Measurements from ENCODE around the gene ENTPD2. TPM values are rescaled to one million over a fixed set of nuclear protein-coding genes. Genes with fewer than 3 reads are reported as not detected.
"Not testable (repeated sequence)": the region's sequence is repeated elsewhere in the genome, so short reads cannot be mapped to it uniquely, and the experiment has no call there.

ENTPD2 gene
- total RNA-seq, 1 donor from 2014 or later = 8.0 TPM

GRCh38 chr9:137064027-137064879, 10.4 kb upstream of the ENTPD2 start:
- no peak for DNase-seq

GRCh38 chr9:137063311-137064026, 9.6 kb upstream of the ENTPD2 start:
- no peak for DNase-seq

DNA sequence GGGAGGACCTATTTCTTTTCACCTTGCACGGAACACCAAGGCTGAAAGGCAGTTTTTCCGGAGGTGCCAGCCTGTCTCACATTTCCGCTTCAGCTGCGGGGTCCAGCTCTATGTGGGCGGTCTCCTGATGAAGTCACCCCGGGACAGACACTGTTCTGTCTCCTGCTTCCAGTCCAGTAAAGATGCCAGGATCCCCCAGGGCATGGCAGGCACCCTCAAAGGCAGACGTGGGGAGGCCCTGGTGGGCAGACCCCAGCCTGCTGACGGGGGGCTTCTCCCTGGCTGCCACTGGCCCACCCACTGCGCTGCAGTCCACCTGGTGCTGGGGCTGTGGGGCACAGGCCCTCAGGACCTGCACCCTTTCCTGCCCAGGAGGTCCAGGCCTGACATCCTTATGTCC, 8.9 kb upstream of the ENTPD2 start:
- DNase-seq = not testable (repeated sequence)

DNA sequence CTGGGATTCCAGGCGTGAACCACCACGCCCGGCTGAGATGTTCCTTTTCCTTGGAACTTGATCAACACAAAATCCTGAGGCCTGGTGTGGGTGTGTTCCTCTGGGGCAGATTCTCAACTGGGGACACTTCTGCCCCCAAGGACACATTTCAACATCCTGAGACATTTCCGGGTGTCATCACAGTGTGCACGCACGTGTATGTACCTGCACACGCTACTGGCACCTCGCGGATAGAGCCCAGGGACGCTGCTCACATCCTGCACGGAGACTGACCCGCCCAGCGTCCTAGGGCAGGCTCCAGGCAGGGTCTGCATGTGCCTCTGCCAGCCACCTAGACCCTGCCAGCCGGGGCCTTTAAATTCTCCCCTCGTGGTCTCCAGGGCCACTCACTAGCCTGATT, 8.5 kb upstream of the ENTPD2 start:
- no peak for DNase-seq

DNA sequence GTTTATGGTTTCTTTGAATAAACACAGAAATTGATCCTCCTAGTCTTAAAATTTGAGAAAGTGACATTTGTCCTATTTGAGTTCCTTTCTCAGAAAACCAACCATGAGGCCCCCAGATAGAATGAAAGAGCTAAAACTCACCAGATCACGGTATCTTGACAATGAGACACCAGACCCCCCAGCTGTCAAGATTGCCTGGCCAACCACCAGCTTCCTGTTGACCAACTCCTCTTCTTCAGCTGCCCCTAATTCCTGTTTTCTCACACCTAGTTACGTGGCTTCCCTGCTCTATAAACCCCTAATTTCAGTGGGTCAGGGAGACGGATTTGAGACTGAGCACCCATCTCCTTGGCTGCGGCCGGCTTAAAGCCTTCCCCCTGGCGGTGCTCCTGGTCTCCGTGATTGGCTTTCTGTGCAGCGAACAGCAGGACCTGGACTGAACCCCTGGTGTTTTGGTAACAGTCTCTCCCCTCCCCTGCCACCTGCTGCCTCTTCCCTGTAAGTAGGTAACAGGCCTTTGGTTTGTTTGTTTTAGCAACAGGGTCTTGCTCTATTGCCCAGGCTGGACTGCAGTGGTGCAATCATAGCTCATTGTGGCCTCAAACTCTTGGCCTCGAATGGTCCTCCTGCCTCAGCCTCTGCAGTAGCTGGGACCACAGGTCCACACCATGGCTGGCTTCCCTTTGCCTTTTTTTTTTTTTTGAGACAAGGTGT, 4.8 kb upstream of the ENTPD2 start:
- no peak for DNase-seq

- no peak for DNase-seq
These were observed 3.7 kb upstream of the ENTPD2 start for GRCh38 chr9:137057545-137057944.

DNA sequence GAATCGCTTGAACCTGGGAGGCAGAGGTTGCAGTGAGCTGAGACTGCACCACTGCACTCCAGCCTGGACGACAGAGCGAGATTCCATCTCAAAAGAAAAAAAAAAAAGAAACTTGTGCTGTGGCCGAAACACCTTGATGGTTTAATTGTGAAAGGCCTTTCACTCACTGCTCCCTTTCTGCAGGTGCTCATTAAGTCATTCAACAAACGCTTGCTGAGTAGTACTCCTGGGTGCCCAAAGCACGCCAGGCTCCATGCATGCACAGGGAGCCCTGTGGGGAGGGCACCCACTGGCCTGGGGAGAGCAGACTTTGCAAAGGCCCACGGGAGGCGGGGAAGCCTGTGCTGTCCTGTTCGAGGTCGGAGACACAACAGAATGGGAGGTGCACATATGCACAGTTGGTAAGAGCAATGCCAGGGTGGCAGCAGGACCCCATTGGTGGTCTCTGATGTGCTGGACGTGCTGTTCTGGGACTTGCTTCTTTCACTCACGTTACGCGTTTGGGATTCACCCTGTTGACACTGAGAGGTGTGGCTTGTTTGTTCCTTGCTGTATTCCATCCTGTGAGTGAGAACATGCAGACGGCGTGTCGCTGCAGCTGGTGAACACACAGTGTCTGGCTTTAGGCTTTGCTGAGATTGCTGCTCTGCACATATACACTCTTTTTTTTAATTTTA, 3.0 kb upstream of the ENTPD2 start:
- peak; percentile 42 for DNase-seq

GRCh38 chr9:137055385-137056364, 1.8 kb upstream of the ENTPD2 start:
- DNase-seq = peak; percentile 91

- no peak for DNase-seq
These were observed 1.1 kb upstream of the ENTPD2 start for GRCh38 chr9:137054932-137055384.

DNA sequence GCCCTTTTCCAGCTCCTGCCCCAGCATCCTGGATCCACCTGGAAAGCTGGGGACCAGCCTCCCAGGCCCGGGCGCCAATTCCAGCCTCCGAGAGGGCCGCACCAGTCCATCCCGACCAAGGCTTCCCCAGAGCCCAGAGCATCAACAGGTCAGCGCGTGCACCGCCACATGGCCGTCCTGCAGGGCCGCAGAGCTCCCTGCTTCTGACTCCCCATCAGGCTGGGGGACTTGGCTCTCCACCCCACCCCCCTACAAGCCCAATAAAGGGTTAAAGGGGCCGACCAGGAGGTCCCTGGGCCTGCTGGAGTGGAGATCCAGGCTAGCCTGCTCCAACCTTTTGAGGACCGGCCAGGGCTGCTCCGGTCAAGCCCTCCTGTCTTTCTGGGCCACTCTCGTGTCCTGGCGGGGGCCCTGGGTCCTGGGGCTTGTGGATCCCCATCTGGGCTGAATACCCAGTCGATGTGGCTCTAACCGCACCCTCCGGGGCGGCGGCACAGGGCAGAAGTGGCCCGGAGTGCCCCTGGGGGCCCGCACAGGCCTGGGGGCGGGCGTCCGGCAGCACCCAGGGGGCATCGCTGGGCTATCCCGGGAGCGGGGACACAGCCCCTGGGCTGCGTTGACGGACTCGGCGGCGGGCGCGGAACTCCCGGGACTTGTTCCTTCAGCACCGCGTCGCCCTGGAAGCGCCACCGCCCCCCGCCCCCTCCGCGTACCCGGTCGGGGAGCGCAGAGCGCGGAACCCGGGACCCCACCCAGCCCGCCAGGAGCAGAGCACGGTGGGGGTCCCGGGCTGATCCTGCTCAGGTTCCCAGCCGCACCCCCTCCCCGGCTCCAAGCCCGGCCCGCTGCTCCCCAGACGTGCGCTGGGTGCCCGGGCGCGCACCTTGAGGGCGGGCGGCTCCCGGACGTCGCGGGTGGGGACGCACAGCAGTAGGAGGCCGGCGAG, 590 bp downstream of the ENTPD2 start:
- DNase-seq = no peak

- no peak for DNase-seq
These were observed 1.6 kb downstream of the ENTPD2 start for GRCh38 chr9:137052293-137052692.

DNA sequence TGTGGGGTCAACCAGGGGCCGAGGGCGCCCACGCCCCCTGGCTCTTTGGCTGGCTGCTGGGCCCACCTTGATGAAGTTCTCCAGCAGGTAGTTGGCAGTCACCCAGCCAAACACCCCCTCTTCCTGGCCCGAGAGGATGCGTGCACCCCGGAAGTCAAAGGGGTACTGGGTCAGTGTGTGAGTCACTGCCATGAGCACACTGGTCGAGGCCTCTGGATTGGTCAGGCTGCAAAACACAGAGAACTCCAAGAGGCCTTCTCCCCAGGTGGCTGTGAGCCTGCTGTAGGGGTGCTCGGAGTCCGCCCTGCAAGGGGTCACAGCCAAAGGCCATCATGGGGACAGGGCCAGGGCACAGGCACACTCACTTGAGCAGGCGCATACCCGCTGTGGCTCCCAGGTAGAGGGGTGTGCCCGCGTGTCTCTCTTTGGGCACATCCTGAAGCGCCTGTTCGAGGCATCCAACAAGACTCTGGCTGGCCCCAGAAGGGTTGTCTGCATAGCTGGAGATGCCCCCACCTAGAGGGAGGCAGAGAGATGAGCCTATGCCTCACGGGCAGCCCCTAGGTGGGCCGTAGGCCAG, 2.6 kb downstream of the ENTPD2 start:
- no peak for DNase-seq

DNA sequence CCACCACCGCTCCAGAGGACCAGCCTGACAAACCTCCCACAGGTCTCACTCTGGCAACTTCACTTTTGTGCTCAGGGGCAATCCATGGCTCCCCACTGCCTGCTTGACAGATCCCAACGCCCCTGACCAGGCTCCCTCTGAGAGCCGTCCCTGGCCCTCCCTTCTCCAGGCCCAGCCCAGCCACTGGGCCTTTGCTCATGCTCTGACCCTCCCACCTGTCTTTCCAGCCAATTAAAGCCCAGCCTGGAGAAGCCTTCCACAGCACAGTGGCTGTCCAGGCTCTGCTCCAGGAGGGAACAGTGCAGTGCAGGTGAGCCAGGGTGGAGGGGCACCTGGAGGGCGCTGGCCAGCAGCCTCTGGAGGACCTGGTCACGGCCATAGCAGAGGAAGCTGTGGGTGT, 3.3 kb downstream of the ENTPD2 start:
- DNase-seq = no peak

- no peak for DNase-seq
These were observed 4.1 kb downstream of the ENTPD2 start for GRCh38 chr9:137049544-137050449.

DNA sequence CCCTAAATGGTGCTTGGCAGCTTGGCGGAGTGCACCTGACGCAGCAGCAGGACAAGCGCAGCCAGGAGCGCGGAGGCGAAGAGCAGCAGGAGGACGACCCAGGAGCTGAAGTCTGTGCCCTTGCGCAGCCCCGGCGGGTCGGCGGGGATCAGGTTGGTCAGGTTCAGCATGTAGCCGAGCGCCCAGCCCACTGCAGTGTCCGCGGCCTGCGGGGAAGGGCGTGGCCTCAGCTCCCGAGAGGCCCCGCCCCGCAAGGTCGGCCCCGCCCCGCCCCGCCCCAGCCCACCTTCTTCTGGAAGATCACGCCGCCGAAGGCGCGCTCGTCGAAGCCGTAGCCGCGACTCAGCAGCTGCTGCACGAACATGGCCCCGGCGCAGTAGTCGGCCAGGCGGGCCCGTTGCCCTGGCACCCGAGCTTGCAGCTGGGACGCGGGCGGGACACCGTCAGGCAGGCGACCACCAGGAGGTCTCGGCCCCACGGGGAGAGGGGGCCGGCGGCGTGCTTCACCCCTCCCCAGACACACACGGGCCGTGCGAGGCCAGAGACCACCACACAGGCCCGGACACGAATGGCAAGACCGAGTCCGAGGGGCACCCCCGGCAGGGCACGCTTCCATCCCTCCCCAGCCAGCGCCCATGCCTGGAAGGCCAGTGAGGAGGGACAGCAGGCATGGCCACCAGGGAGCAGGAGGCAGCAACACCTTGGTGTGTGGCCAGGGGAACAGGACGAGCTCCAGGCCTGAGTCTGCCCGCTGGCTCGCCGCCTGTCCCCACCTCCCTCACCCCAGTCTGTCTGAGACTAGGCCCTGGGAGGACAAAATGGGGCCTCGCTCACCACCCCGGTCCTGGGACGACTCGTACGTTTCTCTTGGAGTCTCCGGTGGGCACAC, 5.0 kb downstream of the ENTPD2 start:
- DNase-seq = no peak

DNA sequence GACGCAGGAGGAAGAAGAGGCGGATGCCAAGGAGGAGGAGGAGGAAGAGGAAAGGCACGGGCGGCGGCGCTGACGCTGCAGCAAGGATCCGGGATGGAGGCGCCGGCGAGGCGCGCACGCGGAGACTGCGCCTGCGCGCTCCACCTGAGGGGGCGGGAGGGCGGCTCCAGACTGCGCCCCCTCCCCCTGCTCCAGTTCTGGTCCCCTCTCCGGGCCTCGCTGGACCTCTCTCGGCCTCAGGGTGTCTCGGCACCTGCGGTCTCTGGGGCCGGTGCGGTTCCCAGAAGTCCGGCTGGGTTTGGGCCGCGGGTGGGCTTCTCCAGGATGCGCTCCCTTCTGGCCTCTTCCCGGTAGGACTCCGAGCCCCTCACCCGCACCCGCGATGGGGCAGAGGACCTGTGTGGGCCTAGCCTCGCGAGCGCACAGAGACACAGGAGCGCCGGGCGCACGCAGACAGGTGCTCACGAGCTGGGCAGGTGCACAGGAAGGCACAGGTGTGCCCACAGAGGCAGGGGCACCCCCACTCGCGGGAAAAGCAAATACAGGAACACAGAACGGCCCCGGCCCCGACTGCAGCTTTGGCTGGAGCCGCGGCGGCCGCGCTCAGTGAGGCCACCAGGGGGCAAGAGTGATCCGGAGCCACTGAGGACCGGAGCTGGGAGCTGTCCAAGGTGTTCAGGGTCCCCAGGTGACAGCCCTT, 7.6 kb downstream of the ENTPD2 start, which contains the start of gene NPDC1:
Gene NPDC1 (minus strand): TSS at position 90 of the 700 bp plus-strand sequence. CDS start 188 bp downstream, outside the sequence.
- peak; percentile 38 for DNase-seq

Data from skin of body (tissue), 2 donors.